Retinal pigment epithelial cell (primary cell): ENCODE data around the gene ZSWIM8.

Source experiments
- DNase-seq: peaks from one replicate; pipeline ENCODE4 v3.0.0-alpha.2; 2010; ENCODE audit warnings: low read depth
- H3K4me3 ChIP-seq: 2 replicates; pipeline ENCODE4 v1.5.1; 2011; ENCODE audit warnings: mild to moderate bottlenecking, low read length, control low read depth, moderate library complexity
- CTCF ChIP-seq: conservative IDR thresholded peaks from 2 replicates; pipeline ENCODE4 v1.5.1; 2011; ENCODE audit warnings: low read depth, low read length, control low read depth, inconsistent platforms

The ZSWIM8 gene

GRCh38 chr10:73838827-73839226 lies 53.4 kb downstream of the ZSWIM8 start:
- no peak for DNase-seq
- no peak overlapping the region for H3K4me3 ChIP-seq
- no peak for TF ChIP-seq CTCF

- H3K4me3 ChIP-seq = no peak overlapping the region
- DNase-seq = no peak
- no peak for TF ChIP-seq CTCF
Measured at GRCh38 chr10:73839276-73839966, 54.0 kb downstream of the ZSWIM8 start.

- DNase-seq = no peak
- no peak overlapping the region for H3K4me3 ChIP-seq
- no peak for TF ChIP-seq CTCF
Measured at GRCh38 chr10:73840056-73840402, 54.6 kb downstream of the ZSWIM8 start.

- H3K4me3 ChIP-seq = no peak overlapping the region
- DNase-seq = no peak
- no peak for TF ChIP-seq CTCF
Measured at GRCh38 chr10:73840403-73841060, 55.1 kb downstream of the ZSWIM8 start.

- DNase-seq = no peak
- H3K4me3 ChIP-seq = no peak overlapping the region
- TF ChIP-seq CTCF = no peak
Measured at GRCh38 chr10:73841061-73841421, 55.6 kb downstream of the ZSWIM8 start.

- H3K4me3 ChIP-seq = no peak overlapping the region
- no peak for TF ChIP-seq CTCF
- DNase-seq = no peak
Measured at GRCh38 chr10:73841526-73842285, 56.3 kb downstream of the ZSWIM8 start.
